BJ (cell line): Measurements from ENCODE around the gene ATP2C1. TPM values are rescaled to one million over a fixed set of nuclear protein-coding genes. Genes with fewer than 3 reads are reported as not detected.

Experiments used
- CTCF ChIA-PET: fragments of 350-600 bp; formaldehyde crosslinking; extraction: SDS; loops from one replicate; lab custom pipeline; 2021; ENCODE audit warnings: antibody characterized with exemption, inconsistent platforms; lab: Yijun Ruan, JAX
- POLR2A ChIA-PET: fragments of 300-600 bp; sonication (Branson Sonifier 250); formaldehyde crosslinking; extraction: SDS; loops from one replicate; lab custom pipeline; 2021; ENCODE audit warnings: antibody characterized with exemption; lab: Charles Lee
- DNase-seq: peaks from one replicate; pipeline ENCODE4 v3.0.0-alpha.2; 2011; ENCODE audit warnings: low read depth
- H3K27me3 ChIP-seq: 2 replicates; pipeline ENCODE4 v1.6.0; 2011; ENCODE audit warnings: low read length; ENCODE audit not compliant: control insufficient read depth, insufficient read depth
- H3K36me3 ChIP-seq: 2 replicates; pipeline ENCODE4 v1.5.1; 2011; ENCODE audit warnings: low read length; ENCODE audit not compliant: control insufficient read depth, insufficient read depth
- H3K4me3 ChIP-seq: 2 replicates; pipeline ENCODE4 v1.5.1; 2011; ENCODE audit warnings: low read depth, mild to moderate bottlenecking, control low read depth, low read length
- polyA plus RNA-seq: library from polyadenylated mRNA; depleted of rRNA; stranded (reverse); fragments of >200 nt; gene quantifications from 2 replicates; pipeline ENCODE4 v1.2.3, GENCODE V29; 2011
- TF ChIP-seq, protein P1 (sequence below): IDR thresholded peaks from 2 replicates; pipeline ENCODE4 v1.5.1; 2011; ENCODE audit warnings: low read depth, mild to moderate bottlenecking, control low read depth, inconsistent platforms, low read length, moderate library complexity; ENCODE audit not compliant: insufficient read depth

The ATP2C1 gene
- polyA plus RNA-seq, 1 experiment: 42.9 TPM

DNA sequence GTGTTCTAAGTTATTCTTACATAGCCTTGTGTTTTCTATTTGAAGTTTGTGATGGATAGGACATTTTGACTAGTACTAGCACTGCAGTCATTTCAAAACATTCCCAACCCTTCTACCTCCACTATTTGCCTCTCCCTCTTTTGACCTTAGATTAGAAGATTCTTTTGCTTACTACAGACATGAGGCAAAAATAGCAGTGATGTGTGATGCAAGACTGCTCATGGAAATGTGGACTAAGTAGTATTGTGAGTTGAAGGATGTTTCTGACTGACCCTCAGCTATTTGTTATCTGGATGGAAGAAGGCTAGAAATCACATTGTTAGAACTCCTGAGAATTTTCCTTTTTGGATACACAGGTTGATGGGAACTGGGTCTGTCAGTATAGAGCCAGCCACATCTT, 45.9 kb downstream of the ATP2C1 start:
- H3K4me3 ChIP-seq: no peak overlapping the region
- TF ChIP-seq, protein P1, sequence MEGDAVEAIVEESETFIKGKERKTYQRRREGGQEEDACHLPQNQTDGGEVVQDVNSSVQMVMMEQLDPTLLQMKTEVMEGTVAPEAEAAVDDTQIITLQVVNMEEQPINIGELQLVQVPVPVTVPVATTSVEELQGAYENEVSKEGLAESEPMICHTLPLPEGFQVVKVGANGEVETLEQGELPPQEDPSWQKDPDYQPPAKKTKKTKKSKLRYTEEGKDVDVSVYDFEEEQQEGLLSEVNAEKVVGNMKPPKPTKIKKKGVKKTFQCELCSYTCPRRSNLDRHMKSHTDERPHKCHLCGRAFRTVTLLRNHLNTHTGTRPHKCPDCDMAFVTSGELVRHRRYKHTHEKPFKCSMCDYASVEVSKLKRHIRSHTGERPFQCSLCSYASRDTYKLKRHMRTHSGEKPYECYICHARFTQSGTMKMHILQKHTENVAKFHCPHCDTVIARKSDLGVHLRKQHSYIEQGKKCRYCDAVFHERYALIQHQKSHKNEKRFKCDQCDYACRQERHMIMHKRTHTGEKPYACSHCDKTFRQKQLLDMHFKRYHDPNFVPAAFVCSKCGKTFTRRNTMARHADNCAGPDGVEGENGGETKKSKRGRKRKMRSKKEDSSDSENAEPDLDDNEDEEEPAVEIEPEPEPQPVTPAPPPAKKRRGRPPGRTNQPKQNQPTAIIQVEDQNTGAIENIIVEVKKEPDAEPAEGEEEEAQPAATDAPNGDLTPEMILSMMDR: no peak
- 0 out of 2 replicates have a peak, but pooled peaks cover 1% of the 10 kb centered on the region for H3K36me3 ChIP-seq
- DNase-seq: no peak
- CTCF ChIA-PET: interaction anchor here (1.5 kb wide), 1 partner anchor 46 kb away, joined by 3 read pairs; the partner anchor contains the start of gene ATP2C1
- POLR2A ChIA-PET: interaction anchor here (0.5 kb wide), 1 partner anchor 11 kb away, joined by 3 read pairs; no protein-coding TSS in a partner anchor
- no peaks in the 10 kb centered on the region for H3K27me3 ChIP-seq

DNA sequence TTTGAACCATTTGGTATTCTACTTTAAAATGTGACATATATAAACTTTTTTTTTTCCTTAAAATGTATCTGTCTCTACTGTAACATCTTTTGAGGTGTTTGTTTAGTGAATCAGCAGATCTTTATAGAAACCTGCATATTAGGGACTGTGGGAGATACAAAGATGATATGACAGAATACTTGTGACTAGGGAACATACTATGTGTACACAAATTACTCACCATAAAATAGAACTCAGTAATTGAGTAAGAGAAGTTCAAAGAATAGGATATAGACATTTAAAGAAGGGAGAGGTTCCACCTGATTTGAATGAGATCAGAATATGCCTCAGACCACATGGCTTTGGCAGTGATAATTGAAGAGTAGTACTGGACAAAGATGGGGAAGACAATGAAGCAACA, 47.9 kb downstream of the ATP2C1 start:
- Histone ChIP-seq H3K4me3 (no peak overlapping the region), H3K36me3 (0 out of 2 replicates have a peak, but pooled peaks cover 1% of the 10 kb centered on the region), H3K27me3 (no peaks in the 10 kb centered on the region)
- CTCF ChIA-PET: no interaction called here
- DNase-seq: no peak
- POLR2A ChIA-PET: no interaction called here
- TF ChIP-seq, protein P1: no peak

DNA sequence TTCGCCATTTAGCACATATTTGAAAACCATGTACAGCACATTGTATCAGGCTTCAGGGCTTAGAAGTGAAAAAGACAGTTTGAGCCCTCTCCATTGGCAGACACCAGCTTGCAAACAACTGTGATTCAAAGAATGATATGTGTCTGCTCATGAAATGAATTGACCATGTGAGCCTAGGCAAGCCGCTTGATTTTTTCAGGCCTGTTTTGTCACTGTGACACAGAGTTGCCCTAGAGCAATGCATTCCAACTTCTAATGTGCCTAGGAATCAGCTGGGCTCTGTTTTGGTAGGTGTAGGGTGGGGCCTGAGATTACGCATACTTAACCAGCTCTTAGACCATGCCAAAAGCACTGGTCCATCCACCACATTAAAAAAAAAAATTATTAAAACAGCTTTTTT, 53.0 kb downstream of the ATP2C1 start:
- Histone ChIP-seq H3K27me3 (no peaks in the 10 kb centered on the region), H3K4me3 (no peak overlapping the region), H3K36me3 (peaks cover 2% of the 10 kb centered on the region; the same call in 1 of the 2 replicates)
- DNase-seq: no peak
- ChIA-PET POLR2A (no interaction called here), CTCF (interaction anchor here (0.6 kb wide), 1 partner anchor 349 kb away, joined by 3 read pairs; no protein-coding TSS in a partner anchor)
- TF ChIP-seq, protein P1: no peak

DNA sequence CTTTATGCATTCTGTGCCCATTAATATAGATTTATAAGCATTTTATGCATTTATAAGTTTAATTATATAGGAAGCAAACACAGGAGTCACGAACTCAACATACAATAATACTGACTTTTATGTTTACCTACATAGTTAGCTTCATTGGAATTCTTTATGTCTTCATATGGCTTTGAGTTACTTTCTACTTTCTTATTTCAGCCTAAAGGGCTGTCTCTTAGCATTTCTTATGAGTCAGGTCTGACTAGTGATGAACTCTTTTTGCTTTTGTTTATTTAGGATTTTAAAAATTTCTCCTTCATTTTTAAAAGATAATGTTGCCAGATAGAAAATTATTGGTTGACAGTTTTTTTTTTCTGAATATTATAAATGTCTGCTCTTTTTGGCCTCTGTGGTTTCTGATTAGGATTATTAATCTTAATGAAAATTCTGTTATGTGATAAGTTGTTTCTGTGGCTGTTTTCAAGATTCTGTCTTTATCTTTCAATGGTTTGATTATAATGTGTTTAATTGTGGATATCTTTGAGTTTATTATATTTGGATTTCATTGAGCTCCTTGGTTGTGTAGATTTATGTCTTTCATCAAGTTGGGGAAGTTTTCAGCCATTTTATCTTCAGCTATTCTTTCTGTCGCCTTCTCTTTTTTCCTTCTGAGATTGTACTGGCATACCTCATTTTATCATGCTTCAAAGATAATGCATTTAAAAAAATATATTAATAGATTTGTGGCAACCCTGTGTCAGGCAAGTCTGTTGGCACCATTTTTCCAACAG, 54.3 kb downstream of the ATP2C1 start:
- DNase-seq: no peak
- no peak overlapping the region for H3K4me3 ChIP-seq
- CTCF ChIA-PET: no interaction called here
- POLR2A ChIA-PET: no interaction called here
- peaks cover 2% of the 10 kb centered on the region; the same call in 1 of the 2 replicates for H3K36me3 ChIP-seq
- TF ChIP-seq, protein P1: no peak
- no peaks in the 10 kb centered on the region for H3K27me3 ChIP-seq

DNA sequence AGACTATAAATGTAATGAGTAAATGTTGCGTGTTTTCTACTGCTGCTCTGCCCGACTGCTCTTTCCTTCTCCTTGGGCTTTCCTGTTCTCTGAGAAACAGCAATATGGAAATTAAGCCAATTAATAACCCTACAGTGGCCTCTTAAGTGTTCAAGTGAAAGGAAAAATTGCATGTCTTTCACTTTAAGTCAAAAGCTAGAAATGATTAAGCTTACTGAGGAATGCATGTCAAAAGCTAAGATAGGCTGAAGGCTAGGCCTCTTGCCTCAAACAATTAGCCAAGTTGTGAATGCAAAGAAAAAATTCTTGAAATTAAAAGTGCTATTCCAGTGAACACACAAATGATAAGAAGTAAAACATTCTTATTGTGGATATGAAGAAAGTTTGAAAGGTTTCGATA, 55.0 kb downstream of the ATP2C1 start:
- H3K27me3 ChIP-seq: no peaks in the 10 kb centered on the region
- no peak for DNase-seq
- H3K4me3 ChIP-seq: no peak overlapping the region
- ChIA-PET CTCF (no interaction called here), POLR2A (no interaction called here)
- peaks cover 2% of the 10 kb centered on the region; the same call in 1 of the 2 replicates for H3K36me3 ChIP-seq
- TF ChIP-seq, protein P1: no peak
